SK-N-SH (cell line): ENCODE measurements around the gene CYCS. TPM values are rescaled to one million over a fixed set of nuclear protein-coding genes. Genes with fewer than 3 reads are reported as not detected.

ENCODE experiments used
- CTCF ChIA-PET: fragments of 300-600, 350-600 bp; formaldehyde crosslinking; extraction: SDS; loops from one replicate; lab custom pipeline; 2021; lab: Yijun Ruan, JAX
- POLR2A ChIA-PET: fragments of 350-600 bp; sonication (Branson Sonifier 250); formaldehyde crosslinking; extraction: SDS; loops from one replicate; lab custom pipeline; 2020; ENCODE audit warnings: antibody characterized with exemption, inconsistent platforms; lab: Yijun Ruan, JAX
- DNase-seq: peaks from one replicate; pipeline ENCODE4 v3.0.0; 2012
- H2AFZ ChIP-seq: fragments of 200-600 bp; sonication (generic); 2 replicates; pipeline ENCODE4 v1.8.1; 2016; ENCODE audit warnings: antibody characterized with exemption, mild to moderate bottlenecking, low read depth
- H3F3A ChIP-seq: fragments of 200-600 bp; sonication (generic); replicated peaks from 2 replicates; pipeline ENCODE3; 2016; ENCODE audit warnings: antibody characterized with exemption, mild to moderate bottlenecking; ENCODE audit not compliant: insufficient read depth
- H3K27ac ChIP-seq, 2 experiments: fragments of 200-500 bp in 1 of 2; fragments of 200-600 bp in 1 of 2; sonication (Bioruptor generic) in 1 of 2; sonication (generic), shearing (Covaris generic) in 1 of 2; 2 replicates each; pipeline versions ENCODE4 v1.5.1 to v1.6.1; 2014 to 2016; ENCODE audit warnings: low read depth in 2 of 2, inconsistent platforms in 1 of 2, low read length in 1 of 2, mild to moderate bottlenecking in 1 of 2, mixed read lengths in 1 of 2
- H3K27me3 ChIP-seq: fragments of 200-600 bp; sonication (generic), shearing (Covaris generic); 2 replicates; pipeline ENCODE4 v1.6.1; 2016; ENCODE audit warnings: mixed run types; ENCODE audit not compliant: insufficient read depth
- H3K36me3 ChIP-seq, 2 experiments: fragments of 200-500 bp in 1 of 2; fragments of 200-600 bp in 1 of 2; sonication (Bioruptor generic) in 1 of 2; sonication (generic) in 1 of 2; replicated peaks in 1 of 2; 2 replicates each; pipeline versions ENCODE3 to v1.5.1; 2014 to 2016; ENCODE audit warnings: low read length in 1 of 2, mild to moderate bottlenecking in 1 of 2; ENCODE audit not compliant: insufficient read depth in 2 of 2, control insufficient read depth in 1 of 2
- H3K4me1 ChIP-seq, 2 experiments: fragments of 200-500 bp in 1 of 2; fragments of 200-600 bp in 1 of 2; sonication (Bioruptor generic) in 1 of 2; sonication (generic), shearing (Covaris generic) in 1 of 2; 2 replicates each; pipeline versions ENCODE4 v1.5.1 to v1.6.1; 2014 to 2016; ENCODE audit warnings: low read depth in 1 of 2, low read length in 1 of 2, mixed run types in 1 of 2; ENCODE audit not compliant: insufficient read depth in 2 of 2, control insufficient read depth in 1 of 2
- H3K4me2 ChIP-seq: fragments of 200-600 bp; sonication (generic), shearing (Covaris generic); 2 replicates; pipeline ENCODE4 v1.6.1; 2017; ENCODE audit warnings: mixed run types
- H3K4me3 ChIP-seq, 2 experiments: fragments of 200-500 bp in 1 of 2; fragments of 200-600 bp in 1 of 2; sonication (Bioruptor generic) in 1 of 2; sonication (generic), shearing (Covaris generic) in 1 of 2; 2 replicates each; pipeline versions ENCODE4 v1.5.1 to v1.8.1; 2014 to 2016; ENCODE audit warnings: low read depth in 2 of 2, inconsistent platforms in 1 of 2, low read length in 1 of 2, mild to moderate bottlenecking in 1 of 2, mixed read lengths in 1 of 2, moderate library complexity in 1 of 2
- H3K79me2 ChIP-seq: fragments of 200-600 bp; sonication (generic); 2 replicates; pipeline ENCODE4 v1.8.1; 2017; ENCODE audit warnings: mild to moderate bottlenecking; ENCODE audit not compliant: insufficient read depth
- H3K9ac ChIP-seq: fragments of 200-600 bp; sonication (generic); 2 replicates; pipeline ENCODE4 v1.6.1; 2017; ENCODE audit warnings: mixed run types
- H3K9me2 ChIP-seq: fragments of 200-600 bp; sonication (generic); 2 replicates; pipeline ENCODE4 v1.6.1; 2017; ENCODE audit warnings: mixed run types
- H3K9me3 ChIP-seq: fragments of 200-600 bp; sonication (generic); 2 replicates; pipeline ENCODE4 v1.6.1; 2017; ENCODE audit warnings: mixed run types, mild to moderate bottlenecking, moderate library complexity
- H4K20me1 ChIP-seq: fragments of 200-600 bp; sonication (generic); 2 replicates; pipeline ENCODE4 v1.6.1; 2017; ENCODE audit warnings: mild to moderate bottlenecking, mixed run types; ENCODE audit not compliant: insufficient read depth
- ELF1 ChIP-seq: IDR thresholded peaks from 2 replicates; pipeline ENCODE4 v1.4.0; 2012
- EP300 ChIP-seq, 2 experiments: IDR thresholded peaks; 2 replicates each; pipeline versions ENCODE4 v1.4.0 to v1.6.1; 2012; ENCODE audit warnings: borderline replicate concordance in 1 of 2, low read depth in 1 of 2, low read length in 1 of 2
- FOXJ3 ChIP-seq: sonication (generic); formaldehyde crosslinking; IDR thresholded peaks from 2 replicates; pipeline ENCODE4 v1.5.1; 2020; ENCODE audit warnings: mild to moderate bottlenecking, missing genetic modification reagents
- FOXM1 ChIP-seq: IDR thresholded peaks from 2 replicates; pipeline ENCODE4 v1.4.0; 2012; ENCODE audit warnings: low read depth, mild to moderate bottlenecking
- GATA2 ChIP-seq: sonication (generic); formaldehyde crosslinking; IDR thresholded peaks from 2 replicates; pipeline ENCODE4 v1.5.0; 2020; ENCODE audit warnings: mild to moderate bottlenecking, missing genetic modification reagents
- MEF2A ChIP-seq: IDR thresholded peaks from 2 replicates; pipeline ENCODE4 v1.4.0; 2012; ENCODE audit warnings: low read depth, borderline replicate concordance
- NFIC ChIP-seq: IDR thresholded peaks from 2 replicates; pipeline ENCODE4 v1.4.0; 2012; ENCODE audit warnings: borderline replicate concordance
- POLR2AphosphoS5 ChIP-seq: IDR thresholded peaks from 2 replicates; pipeline ENCODE4 v1.6.1; 2012; ENCODE audit warnings: low read depth, low read length
- RFX5 ChIP-seq: IDR thresholded peaks from 2 replicates; pipeline ENCODE4 v1.6.1; 2012; ENCODE audit warnings: mild to moderate bottlenecking, improper control_type of control experiment, low read length
- RXRA ChIP-seq: IDR thresholded peaks from 2 replicates; pipeline ENCODE4 v1.4.0; 2012; ENCODE audit warnings: low read depth, mild to moderate bottlenecking, borderline replicate concordance
- TCF12 ChIP-seq: IDR thresholded peaks from 2 replicates; pipeline ENCODE4 v1.4.0; 2012
- TEAD4 ChIP-seq: IDR thresholded peaks from 2 replicates; pipeline ENCODE4 v1.4.0; 2012; ENCODE audit warnings: mild to moderate bottlenecking, borderline replicate concordance; ENCODE audit not compliant: insufficient read depth
- WGBS: methylation state at CpG from one replicate; pipeline ENCODE4 v1.1.6; 2017; ENCODE audit warnings: low lambda C conversion rate; 5-methylcytosine and 5-hydroxymethylcytosine counted together
- polyA plus RNA-seq, 3 experiments: library from polyadenylated mRNA; depleted of rRNA; stranded (reverse); fragments of >200 nt; gene quantifications; 2 replicates each; pipeline ENCODE4 v1.2.3, GENCODE V29; 2012
- TF ChIP-seq, protein P1 (sequence below): IDR thresholded peaks from 2 replicates; pipeline ENCODE4 v1.4.0; 2012; ENCODE audit warnings: low read depth, borderline replicate concordance
- TF ChIP-seq, protein P2 (sequence below): fragments of 150-350 bp; IDR thresholded peaks from 2 replicates; pipeline ENCODE4 v1.6.1; 2016; ENCODE audit warnings: mild to moderate bottlenecking, low read depth, low read length
- TF ChIP-seq, protein P3 (sequence below): IDR thresholded peaks from 2 replicates; pipeline ENCODE4; 2012
- TF ChIP-seq, protein P4 (sequence below): IDR thresholded peaks from 2 replicates; pipeline ENCODE4 v1.4.0; 2012; ENCODE audit warnings: low read depth, borderline replicate concordance
- TF ChIP-seq, protein P5 (sequence below): fragments of 150-350 bp; IDR thresholded peaks from 2 replicates; pipeline ENCODE4 v1.6.1; 2017; ENCODE audit warnings: antibody characterized with exemption, low read length, low read depth, borderline replicate concordance
- TF ChIP-seq, protein P6 (sequence below): fragments of 200-600 bp; sonication (generic); IDR thresholded peaks from 2 replicates; pipeline ENCODE4 v1.6.1; 2017; ENCODE audit warnings: antibody characterized with exemption, mild to moderate bottlenecking, moderate library complexity
- TF ChIP-seq, protein P7 (sequence below): IDR thresholded peaks from 2 replicates; pipeline ENCODE4 v1.6.1; 2012; ENCODE audit warnings: mild to moderate bottlenecking, low read depth, low read length, moderate library complexity

The CYCS gene
- polyA plus RNA-seq, 1 of the 3 experiments (the other 2 are of a cell fraction), result 22.9 TPM

DNA sequence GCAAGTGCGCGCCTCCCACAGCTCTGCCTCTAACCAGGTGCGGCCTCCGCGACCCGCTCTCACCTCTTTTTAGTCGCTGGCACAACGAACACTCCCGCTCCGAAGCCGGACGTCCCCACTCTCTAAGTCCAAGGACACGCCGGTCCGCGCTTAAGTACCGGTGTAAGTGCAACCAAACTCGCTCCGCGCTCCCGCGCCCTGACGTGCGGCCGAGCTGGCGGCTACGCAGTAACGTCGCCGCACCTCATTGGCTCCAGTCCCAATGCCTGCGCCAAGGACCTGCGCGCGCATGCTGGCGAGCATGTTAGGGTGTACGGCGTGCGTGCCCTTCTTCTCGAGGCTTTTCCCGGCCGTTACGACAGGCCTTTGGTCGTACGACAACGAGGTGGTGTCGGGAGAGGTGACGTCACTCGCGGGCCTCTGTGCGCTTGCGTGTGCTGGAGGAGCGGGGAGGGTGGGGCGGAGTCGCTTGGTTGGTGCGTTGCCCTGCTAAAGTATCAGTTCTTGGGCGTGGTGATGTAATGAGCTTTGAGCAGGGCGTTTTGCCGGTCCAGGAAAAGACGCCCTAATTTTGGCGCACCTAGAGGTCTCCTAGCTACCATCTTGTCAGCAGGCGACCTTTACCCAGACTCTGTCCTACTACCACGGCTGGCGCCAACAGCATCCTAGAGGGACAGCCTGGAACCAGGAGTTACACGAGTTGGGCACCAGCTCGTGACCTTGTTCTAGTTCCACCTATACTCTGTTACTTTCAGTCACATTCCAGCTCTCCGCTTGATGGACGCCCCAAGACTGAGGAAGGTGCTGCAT, at the start of gene CYCS (continued):
- TF ChIP-seq, protein P1, sequence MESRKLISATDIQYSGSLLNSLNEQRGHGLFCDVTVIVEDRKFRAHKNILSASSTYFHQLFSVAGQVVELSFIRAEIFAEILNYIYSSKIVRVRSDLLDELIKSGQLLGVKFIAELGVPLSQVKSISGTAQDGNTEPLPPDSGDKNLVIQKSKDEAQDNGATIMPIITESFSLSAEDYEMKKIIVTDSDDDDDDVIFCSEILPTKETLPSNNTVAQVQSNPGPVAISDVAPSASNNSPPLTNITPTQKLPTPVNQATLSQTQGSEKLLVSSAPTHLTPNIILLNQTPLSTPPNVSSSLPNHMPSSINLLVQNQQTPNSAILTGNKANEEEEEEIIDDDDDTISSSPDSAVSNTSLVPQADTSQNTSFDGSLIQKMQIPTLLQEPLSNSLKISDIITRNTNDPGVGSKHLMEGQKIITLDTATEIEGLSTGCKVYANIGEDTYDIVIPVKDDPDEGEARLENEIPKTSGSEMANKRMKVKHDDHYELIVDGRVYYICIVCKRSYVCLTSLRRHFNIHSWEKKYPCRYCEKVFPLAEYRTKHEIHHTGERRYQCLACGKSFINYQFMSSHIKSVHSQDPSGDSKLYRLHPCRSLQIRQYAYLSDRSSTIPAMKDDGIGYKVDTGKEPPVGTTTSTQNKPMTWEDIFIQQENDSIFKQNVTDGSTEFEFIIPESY, result peak; percentile 83; the same call in 1 of the 2 replicates
- TF ChIP-seq NFIC (no peak), EP300 (IDR thresholded peaks at IDR 0.05; ENCODE audit: borderline replicate concordance in 1 of 2, low read depth in 1 of 2, low read length in 1 of 2) (no peak), TEAD4 (no peak), TCF12 (no peak), RFX5 (peak; percentile 87), POLR2AphosphoS5 (peak; percentile 99)
- TF ChIP-seq, protein P2, sequence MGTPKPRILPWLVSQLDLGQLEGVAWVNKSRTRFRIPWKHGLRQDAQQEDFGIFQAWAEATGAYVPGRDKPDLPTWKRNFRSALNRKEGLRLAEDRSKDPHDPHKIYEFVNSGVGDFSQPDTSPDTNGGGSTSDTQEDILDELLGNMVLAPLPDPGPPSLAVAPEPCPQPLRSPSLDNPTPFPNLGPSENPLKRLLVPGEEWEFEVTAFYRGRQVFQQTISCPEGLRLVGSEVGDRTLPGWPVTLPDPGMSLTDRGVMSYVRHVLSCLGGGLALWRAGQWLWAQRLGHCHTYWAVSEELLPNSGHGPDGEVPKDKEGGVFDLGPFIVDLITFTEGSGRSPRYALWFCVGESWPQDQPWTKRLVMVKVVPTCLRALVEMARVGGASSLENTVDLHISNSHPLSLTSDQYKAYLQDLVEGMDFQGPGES, result peak; percentile 52; the same call in 1 of the 2 replicates
- TF ChIP-seq, protein P3, sequence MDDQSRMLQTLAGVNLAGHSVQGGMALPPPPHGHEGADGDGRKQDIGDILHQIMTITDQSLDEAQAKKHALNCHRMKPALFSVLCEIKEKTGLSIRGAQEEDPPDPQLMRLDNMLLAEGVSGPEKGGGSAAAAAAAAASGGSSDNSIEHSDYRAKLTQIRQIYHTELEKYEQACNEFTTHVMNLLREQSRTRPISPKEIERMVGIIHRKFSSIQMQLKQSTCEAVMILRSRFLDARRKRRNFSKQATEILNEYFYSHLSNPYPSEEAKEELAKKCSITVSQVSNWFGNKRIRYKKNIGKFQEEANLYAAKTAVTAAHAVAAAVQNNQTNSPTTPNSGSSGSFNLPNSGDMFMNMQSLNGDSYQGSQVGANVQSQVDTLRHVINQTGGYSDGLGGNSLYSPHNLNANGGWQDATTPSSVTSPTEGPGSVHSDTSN, result peak; percentile 71
- TF ChIP-seq, all 33 proteins: peak for 15

DNA sequence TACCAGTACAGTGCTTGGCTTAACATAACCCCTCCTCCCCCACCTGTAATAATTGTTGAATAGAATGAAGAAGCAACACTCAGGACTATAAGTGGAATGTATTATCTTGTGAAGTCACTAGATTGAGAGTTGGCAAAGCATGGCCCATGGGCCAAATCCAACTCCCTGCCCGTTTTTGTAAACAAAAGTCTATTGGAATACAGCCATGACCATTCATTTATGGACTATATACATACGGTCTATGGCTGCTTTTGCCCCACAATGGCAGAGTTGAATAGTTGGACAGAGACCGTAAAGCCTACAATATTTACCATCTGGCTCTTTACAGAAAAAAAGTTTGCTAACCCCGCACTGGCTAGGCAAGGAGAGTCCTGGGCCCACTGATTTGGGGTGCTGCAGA, 48.1 kb upstream of the CYCS start:
- no peaks in the 10 kb centered on the region for H3K27me3 ChIP-seq
- CTCF ChIA-PET, result interaction anchor here (1.6 kb wide), 1 partner anchor 9 kb away, joined by 3 read pairs; no protein-coding TSS in a partner anchor
- TF ChIP-seq, protein P4, sequence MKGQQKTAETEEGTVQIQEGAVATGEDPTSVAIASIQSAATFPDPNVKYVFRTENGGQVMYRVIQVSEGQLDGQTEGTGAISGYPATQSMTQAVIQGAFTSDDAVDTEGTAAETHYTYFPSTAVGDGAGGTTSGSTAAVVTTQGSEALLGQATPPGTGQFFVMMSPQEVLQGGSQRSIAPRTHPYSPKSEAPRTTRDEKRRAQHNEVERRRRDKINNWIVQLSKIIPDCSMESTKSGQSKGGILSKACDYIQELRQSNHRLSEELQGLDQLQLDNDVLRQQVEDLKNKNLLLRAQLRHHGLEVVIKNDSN, result no peak
- TF ChIP-seq, protein P5, sequence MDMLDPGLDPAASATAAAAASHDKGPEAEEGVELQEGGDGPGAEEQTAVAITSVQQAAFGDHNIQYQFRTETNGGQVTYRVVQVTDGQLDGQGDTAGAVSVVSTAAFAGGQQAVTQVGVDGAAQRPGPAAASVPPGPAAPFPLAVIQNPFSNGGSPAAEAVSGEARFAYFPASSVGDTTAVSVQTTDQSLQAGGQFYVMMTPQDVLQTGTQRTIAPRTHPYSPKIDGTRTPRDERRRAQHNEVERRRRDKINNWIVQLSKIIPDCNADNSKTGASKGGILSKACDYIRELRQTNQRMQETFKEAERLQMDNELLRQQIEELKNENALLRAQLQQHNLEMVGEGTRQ, result no peak
- TF ChIP-seq GATA2 (CRISPR knock-in tag), result no peak
- TF ChIP-seq MEF2A, result no peak
- no peak for TF ChIP-seq ELF1
- TF ChIP-seq, protein P6, sequence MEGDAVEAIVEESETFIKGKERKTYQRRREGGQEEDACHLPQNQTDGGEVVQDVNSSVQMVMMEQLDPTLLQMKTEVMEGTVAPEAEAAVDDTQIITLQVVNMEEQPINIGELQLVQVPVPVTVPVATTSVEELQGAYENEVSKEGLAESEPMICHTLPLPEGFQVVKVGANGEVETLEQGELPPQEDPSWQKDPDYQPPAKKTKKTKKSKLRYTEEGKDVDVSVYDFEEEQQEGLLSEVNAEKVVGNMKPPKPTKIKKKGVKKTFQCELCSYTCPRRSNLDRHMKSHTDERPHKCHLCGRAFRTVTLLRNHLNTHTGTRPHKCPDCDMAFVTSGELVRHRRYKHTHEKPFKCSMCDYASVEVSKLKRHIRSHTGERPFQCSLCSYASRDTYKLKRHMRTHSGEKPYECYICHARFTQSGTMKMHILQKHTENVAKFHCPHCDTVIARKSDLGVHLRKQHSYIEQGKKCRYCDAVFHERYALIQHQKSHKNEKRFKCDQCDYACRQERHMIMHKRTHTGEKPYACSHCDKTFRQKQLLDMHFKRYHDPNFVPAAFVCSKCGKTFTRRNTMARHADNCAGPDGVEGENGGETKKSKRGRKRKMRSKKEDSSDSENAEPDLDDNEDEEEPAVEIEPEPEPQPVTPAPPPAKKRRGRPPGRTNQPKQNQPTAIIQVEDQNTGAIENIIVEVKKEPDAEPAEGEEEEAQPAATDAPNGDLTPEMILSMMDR, result no peak
- no peak for TF ChIP-seq RXRA
- TF ChIP-seq, protein P7, sequence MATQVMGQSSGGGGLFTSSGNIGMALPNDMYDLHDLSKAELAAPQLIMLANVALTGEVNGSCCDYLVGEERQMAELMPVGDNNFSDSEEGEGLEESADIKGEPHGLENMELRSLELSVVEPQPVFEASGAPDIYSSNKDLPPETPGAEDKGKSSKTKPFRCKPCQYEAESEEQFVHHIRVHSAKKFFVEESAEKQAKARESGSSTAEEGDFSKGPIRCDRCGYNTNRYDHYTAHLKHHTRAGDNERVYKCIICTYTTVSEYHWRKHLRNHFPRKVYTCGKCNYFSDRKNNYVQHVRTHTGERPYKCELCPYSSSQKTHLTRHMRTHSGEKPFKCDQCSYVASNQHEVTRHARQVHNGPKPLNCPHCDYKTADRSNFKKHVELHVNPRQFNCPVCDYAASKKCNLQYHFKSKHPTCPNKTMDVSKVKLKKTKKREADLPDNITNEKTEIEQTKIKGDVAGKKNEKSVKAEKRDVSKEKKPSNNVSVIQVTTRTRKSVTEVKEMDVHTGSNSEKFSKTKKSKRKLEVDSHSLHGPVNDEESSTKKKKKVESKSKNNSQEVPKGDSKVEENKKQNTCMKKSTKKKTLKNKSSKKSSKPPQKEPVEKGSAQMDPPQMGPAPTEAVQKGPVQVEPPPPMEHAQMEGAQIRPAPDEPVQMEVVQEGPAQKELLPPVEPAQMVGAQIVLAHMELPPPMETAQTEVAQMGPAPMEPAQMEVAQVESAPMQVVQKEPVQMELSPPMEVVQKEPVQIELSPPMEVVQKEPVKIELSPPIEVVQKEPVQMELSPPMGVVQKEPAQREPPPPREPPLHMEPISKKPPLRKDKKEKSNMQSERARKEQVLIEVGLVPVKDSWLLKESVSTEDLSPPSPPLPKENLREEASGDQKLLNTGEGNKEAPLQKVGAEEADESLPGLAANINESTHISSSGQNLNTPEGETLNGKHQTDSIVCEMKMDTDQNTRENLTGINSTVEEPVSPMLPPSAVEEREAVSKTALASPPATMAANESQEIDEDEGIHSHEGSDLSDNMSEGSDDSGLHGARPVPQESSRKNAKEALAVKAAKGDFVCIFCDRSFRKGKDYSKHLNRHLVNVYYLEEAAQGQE, result no peak
- no peak for TF ChIP-seq FOXM1
- no peak for TF ChIP-seq POLR2AphosphoS5
- no peak for TF ChIP-seq FOXJ3 (CRISPR knock-in tag)

More for the DNA sequence above, 48.1 kb upstream of the CYCS start:
- Histone ChIP-seq H3K4me2 (no peak overlapping the region), H3K36me3 (no peaks in the 10 kb centered on the region), H4K20me1 (no peaks in the 10 kb centered on the region), H3K9me3 (no peaks in the 10 kb centered on the region), H3K4me3 (no peak overlapping the region), H3K27ac (no peak overlapping the region), H3K9ac (no peak overlapping the region), H3K4me1 (no peaks in the 10 kb centered on the region), H2AFZ (no peak overlapping the region), H3F3A (no peaks in the 10 kb centered on the region), H3K9me2 (no peaks in the 10 kb centered on the region), H3K79me2 (no peaks in the 10 kb centered on the region)
- 59% methylated on average over 4 of the region's 4 CpGs for WGBS
- POLR2A ChIA-PET, result no interaction called here
- DNase-seq, result no peak
